Measurements from ENCODE around the gene FRS3. TPM values are rescaled to one million over a fixed set of nuclear protein-coding genes. Genes with fewer than 3 reads are reported as not detected.

FRS3 gene, protein sequence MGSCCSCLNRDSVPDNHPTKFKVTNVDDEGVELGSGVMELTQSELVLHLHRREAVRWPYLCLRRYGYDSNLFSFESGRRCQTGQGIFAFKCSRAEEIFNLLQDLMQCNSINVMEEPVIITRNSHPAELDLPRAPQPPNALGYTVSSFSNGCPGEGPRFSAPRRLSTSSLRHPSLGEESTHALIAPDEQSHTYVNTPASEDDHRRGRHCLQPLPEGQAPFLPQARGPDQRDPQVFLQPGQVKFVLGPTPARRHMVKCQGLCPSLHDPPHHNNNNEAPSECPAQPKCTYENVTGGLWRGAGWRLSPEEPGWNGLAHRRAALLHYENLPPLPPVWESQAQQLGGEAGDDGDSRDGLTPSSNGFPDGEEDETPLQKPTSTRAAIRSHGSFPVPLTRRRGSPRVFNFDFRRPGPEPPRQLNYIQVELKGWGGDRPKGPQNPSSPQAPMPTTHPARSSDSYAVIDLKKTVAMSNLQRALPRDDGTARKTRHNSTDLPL
- 4.1 and 4.3 TPM in 2 replicates for total RNA-seq (2022)
- percentile 52 among the genes with signal in this experiment for Bru-seq, nascent RNA
- BruChase-seq, experiment 1, labeled RNA remaining after a 2-hour chase: percentile 49 among the genes with signal in this experiment
- percentile 38 among the genes with signal in this experiment for BruChase-seq, experiment 2, labeled RNA remaining after a 6-hour chase
- long read RNA-seq, partial matches to known transcripts: 2 of 8 reads
- long read RNA-seq, other reads (novel, unspliced or antisense): 3 of 8 reads

GRCh38 chr6:41779788-41780550 lies at the start of gene FRS3:
FRS3 (minus strand) TSS chr6:41779900; CDS start chr6:41776987, 2,913 bp downstream.
- intact Hi-C loops (cut with micrococcal nuclease; ENCODE audit: unreplicated experiment): loop anchor here (1.0 kb wide), 2 partner anchors 156 to 264 kb away; no protein-coding TSS in a partner anchor
- ChIA-PET CTCF (interaction anchor here (0.6 to 1.0 kb wide), 6 partner anchors 46 to 268 kb away, joined by 3 to 7 read pairs (median 4); partner anchors contain the start of gene MED20), POLR2A (interaction anchor here (0.6 to 1.0 kb wide), 4 partner anchors 13 to 966 kb away, joined by 3 to 5 read pairs (median 3); partner anchors contain the start of genes BYSL, MED20 and TBCC)
- Histone ChIP-seq H3K36me3 (ENCODE audit: control insufficient read depth, insufficient read depth, low read length) (peaks cover 3% of the 10 kb centered on the region), H3K9me3 (no peaks in the 10 kb centered on the region), H3K4me1 (0 out of 2 replicates have a peak, but pooled peaks cover 3% of the 10 kb centered on the region), H3K27me3 (replicated peaks; ENCODE audit: control insufficient read depth, insufficient read depth, low read length) (no peaks in the 10 kb centered on the region), H3K4me3 (ENCODE audit: low read depth, low read length) (peak within 1 kb of the TSS; percentile 82)
- H3K4me3 Mint-ChIP-seq (ENCODE audit: unreplicated experiment): peak within 1 kb of the TSS; percentile 88
- TF ChIP-seq CTCF (IDR thresholded peaks at IDR 0.05; ENCODE audit: insufficient read depth in 1 of 2, low read depth in 1 of 2, low read length in 1 of 2, severe bottlenecking in 1 of 2, unreplicated experiment in 1 of 2): peak; percentile 85 to 96
- H3K36me3 Mint-ChIP-seq (ENCODE audit: insufficient read depth, unreplicated experiment): peaks cover 6% of the 10 kb centered on the region
- H3K4me1 Mint-ChIP-seq (ENCODE audit: low read depth, unreplicated experiment): peaks cover 18% of the 10 kb centered on the region
- no TSS peak for BruUV-seq (replicated peaks)
- H3K27me3 Mint-ChIP-seq (ENCODE audit: insufficient read depth, unreplicated experiment): no peaks in the 10 kb centered on the region
- peak; percentile 96 to 99 for DNase-seq
- H3K9me3 Mint-ChIP-seq (ENCODE audit: unreplicated experiment): no peaks in the 10 kb centered on the region
- H3K27ac Mint-ChIP-seq (ENCODE audit: unreplicated experiment): peak within 1 kb of the TSS; percentile 74

DNA sequence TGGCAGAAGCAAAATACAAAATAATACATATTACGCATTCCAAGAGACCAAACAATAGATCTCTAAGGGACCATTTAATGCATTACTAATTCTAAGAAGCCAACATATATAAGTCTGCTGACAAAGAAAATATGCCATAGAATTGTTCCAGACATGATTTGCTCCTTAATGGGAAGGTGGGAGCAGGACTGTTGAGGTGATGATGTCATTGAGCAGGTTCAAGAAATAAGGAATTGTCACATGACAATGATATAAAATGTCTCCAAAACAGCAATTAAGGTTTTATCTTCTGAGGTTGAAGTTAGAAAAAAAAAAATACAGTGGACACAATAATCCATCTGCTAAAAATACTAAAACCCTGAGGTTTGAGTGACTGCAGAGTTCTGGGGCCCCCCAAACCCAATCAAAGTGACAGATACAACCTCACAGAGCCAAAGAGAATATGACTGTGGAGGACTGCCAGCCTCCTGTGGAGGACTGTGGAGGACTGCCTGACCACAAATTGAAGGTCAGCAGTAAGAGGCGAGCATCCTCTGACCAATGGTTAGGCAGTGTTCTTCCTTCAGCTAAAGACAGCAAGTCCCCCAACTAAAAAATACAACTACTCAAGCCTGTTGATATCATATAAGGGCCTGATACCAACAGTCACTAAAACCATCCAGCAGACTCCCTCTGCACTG lies 46.8 kb upstream of the FRS3 start:
- Histone ChIP-seq H3K27me3 (replicated peaks; ENCODE audit: control insufficient read depth, insufficient read depth, low read length) (no peaks in the 10 kb centered on the region), H3K4me3 (ENCODE audit: low read depth, low read length) (no peak overlapping the region), H3K9me3 (no peaks in the 10 kb centered on the region), H3K36me3 (ENCODE audit: control insufficient read depth, insufficient read depth, low read length) (no peaks in the 10 kb centered on the region), H3K4me1 (no peaks in the 10 kb centered on the region)
- Mint-ChIP-seq H3K36me3 (ENCODE audit: insufficient read depth, unreplicated experiment) (no peaks in the 10 kb centered on the region), H3K9me3 (ENCODE audit: unreplicated experiment) (no peaks in the 10 kb centered on the region), H3K27me3 (ENCODE audit: insufficient read depth, unreplicated experiment) (no peaks in the 10 kb centered on the region), H3K27ac (ENCODE audit: unreplicated experiment) (no peak overlapping the region), H3K4me1 (ENCODE audit: low read depth, unreplicated experiment) (peaks cover 8% of the 10 kb centered on the region), H3K4me3 (ENCODE audit: unreplicated experiment) (no peak overlapping the region)
- ChIA-PET POLR2A (no interaction called here), CTCF (no interaction called here)
- no peak for DNase-seq
- intact Hi-C loops (cut with micrococcal nuclease; ENCODE audit: unreplicated experiment): no loop called here
- no TSS peak for BruUV-seq (replicated peaks)
- TF ChIP-seq CTCF (IDR thresholded peaks at IDR 0.05; ENCODE audit: insufficient read depth in 1 of 2, low read depth in 1 of 2, low read length in 1 of 2, severe bottlenecking in 1 of 2, unreplicated experiment in 1 of 2): no peak
